HCT116 (cell line): ENCODE data around the gene RSAD2. TPM values are rescaled to one million over a fixed set of nuclear protein-coding genes. Genes with fewer than 3 reads are reported as not detected.

ENCODE experiments used
- ATAC-seq: fragments of 200-7000 bp; cut with Tn5 transposase; 2 replicates; pipeline ENCODE4 v1.9.1; 2020; ENCODE audit warnings: mild to moderate bottlenecking, moderate library complexity
- BruUV-seq: library from RNA; stranded (reverse); fragments of 400-500 nt; replicated peaks from 2 replicates; lab custom pipeline; 2021; lab: Mats Ljungman, UMichigan
- CTCF ChIA-PET: fragments of 300-600 bp; sonication (Branson Sonifier 250); formaldehyde crosslinking; loops from one replicate; lab custom pipeline; 2021; ENCODE audit warnings: antibody characterized with exemption; lab: Charles Lee
- POLR2A ChIA-PET: fragments of 300-600, 350-600 bp; sonication (Branson Sonifier 250); formaldehyde crosslinking; loops from one replicate; lab custom pipeline; 2021; ENCODE audit warnings: antibody characterized with exemption; lab: Charles Lee
- RAD21 ChIA-PET, 2 experiments: fragments of 300-600 bp; sonication (Branson Sonifier 250); formaldehyde crosslinking; loops; one replicate each; lab custom pipeline; 2023; ENCODE audit warnings: low total read pairs in 2 of 2; ENCODE audit not compliant: uncharacterized antibody in 2 of 2, unreplicated experiment in 2 of 2, low non-redundant PET in 1 of 2; lab: Charles Lee
- DNase-seq: peaks from one replicate; pipeline ENCODE4 v3.0.0-alpha.2; 2010; ENCODE audit warnings: low read depth, low spot score
- H2AFZ ChIP-seq: fragments of 200-600 bp; shearing (Covaris generic), sonication (generic); 2 replicates; pipeline ENCODE4 v1.6.1; 2017; ENCODE audit warnings: low read depth, mixed run types, mixed read lengths, antibody characterized with exemption, low read length; ENCODE audit not compliant: poor library complexity, severe bottlenecking
- H3K27ac ChIP-seq: 2 replicates; pipeline ENCODE4 v1.5.1; 2012; ENCODE audit warnings: low read depth, low read length
- H3K27me3 ChIP-seq: fragments of 200-600 bp; sonication (generic); 2 replicates; pipeline ENCODE4 v1.6.1; 2016; ENCODE audit warnings: mixed run types, low read length, mixed read lengths; ENCODE audit not compliant: insufficient read depth
- H3K36me3 ChIP-seq, 2 experiments: fragments of 200-500 bp in 1 of 2; fragments of 200-600 bp in 1 of 2; sonication (Bioruptor generic) in 1 of 2; sonication (generic) in 1 of 2; 2 replicates each; pipeline versions ENCODE4 v1.5.1 to v1.6.1; 2014 to 2016; ENCODE audit warnings: low read length in 2 of 2, inconsistent platforms in 1 of 2, mixed read lengths in 1 of 2, mixed run types in 1 of 2; ENCODE audit not compliant: insufficient read depth in 2 of 2, control insufficient read depth in 1 of 2
- H3K4me1 ChIP-seq, 2 experiments: fragments of 200-600 bp in 1 of 2; sonication (generic) in 1 of 2; 2 replicates each; pipeline versions ENCODE4 v1.5.1 to v1.6.1; 2012 to 2017; ENCODE audit warnings: low read length in 2 of 2, inconsistent platforms in 1 of 2, mild to moderate bottlenecking in 1 of 2, mixed read lengths in 1 of 2, mixed run types in 1 of 2, moderate library complexity in 1 of 2; ENCODE audit not compliant: insufficient read depth in 2 of 2, control insufficient read depth in 1 of 2
- H3K4me2 ChIP-seq: fragments of 200-600 bp; sonication (generic); 2 replicates; pipeline ENCODE4 v1.6.1; 2017; ENCODE audit warnings: mixed run types, low read length, mixed read lengths
- H3K4me3 ChIP-seq, 2 experiments: fragments of 200-600 bp in 1 of 2; sonication (generic) in 1 of 2; replicated peaks in 1 of 2; 2 replicates each; pipeline ENCODE4 v1.5.1; 2011 to 2016; ENCODE audit warnings: low read length in 2 of 2, control low read depth in 1 of 2, low read depth in 1 of 2, mild to moderate bottlenecking in 1 of 2, mixed read lengths in 1 of 2, mixed run types in 1 of 2
- H3K79me2 ChIP-seq: fragments of 200-600 bp; sonication (generic); 2 replicates; pipeline ENCODE4 v1.6.1; 2017; ENCODE audit warnings: mild to moderate bottlenecking, mixed run types, low read length, moderate library complexity, mixed read lengths; ENCODE audit not compliant: insufficient read depth
- H3K9ac ChIP-seq: fragments of 200-600 bp; sonication (generic); 2 replicates; pipeline ENCODE4 v1.6.1; 2016; ENCODE audit warnings: low read length, mixed read lengths
- H3K9me2 ChIP-seq: fragments of 200-600 bp; sonication (generic), shearing (Covaris generic); 2 replicates; pipeline ENCODE4 v1.6.1; 2017; ENCODE audit warnings: mixed run types, mild to moderate bottlenecking, moderate library complexity; ENCODE audit not compliant: insufficient read depth
- H3K9me3 ChIP-seq, 2 experiments: fragments of 200-500 bp in 1 of 2; fragments of 200-600 bp in 1 of 2; sonication (Bioruptor generic) in 1 of 2; sonication (generic) in 1 of 2; 2 replicates each; pipeline ENCODE4 v1.6.1; 2014 to 2017; ENCODE audit warnings: low read length in 2 of 2, mixed read lengths in 2 of 2, inconsistent platforms in 1 of 2, low read depth in 1 of 2, mild to moderate bottlenecking in 1 of 2, mixed run types in 1 of 2, moderate library complexity in 1 of 2; ENCODE audit not compliant: control insufficient read depth in 1 of 2, insufficient read depth in 1 of 2
- H4K20me1 ChIP-seq: fragments of 200-600 bp; sonication (generic), shearing (Covaris generic); 2 replicates; pipeline ENCODE4 v1.6.1; 2017; ENCODE audit warnings: mixed run types, mild to moderate bottlenecking, moderate library complexity; ENCODE audit not compliant: insufficient read depth
- ATF3 ChIP-seq: IDR thresholded peaks from 2 replicates; pipeline ENCODE4 v1.6.1; 2012
- CEBPB ChIP-seq: IDR thresholded peaks from 2 replicates; pipeline ENCODE4 v1.6.1; 2012; ENCODE audit warnings: low read depth
- EGR1 ChIP-seq: IDR thresholded peaks from 2 replicates; pipeline ENCODE4 v1.6.1; 2012; ENCODE audit warnings: low read depth
- ELF1 ChIP-seq: IDR thresholded peaks from 2 replicates; pipeline ENCODE4 v1.6.1; 2012; ENCODE audit warnings: low read depth, borderline replicate concordance
- EZH2 ChIP-seq: fragments of 200-600 bp; sonication (generic); IDR thresholded peaks from 2 replicates; pipeline ENCODE4 v1.6.1; 2017; ENCODE audit warnings: antibody characterized with exemption, mixed run types
- MAX ChIP-seq: IDR thresholded peaks from 2 replicates; pipeline ENCODE4 v1.6.1; 2012
- POLR2A ChIP-seq: IDR thresholded peaks from 2 replicates; pipeline ENCODE4 v1.7.0; 2011; ENCODE audit warnings: borderline replicate concordance; ENCODE audit not compliant: insufficient read depth, insufficient read length; ENCODE audit errors: extremely low read depth
- POLR2AphosphoS5 ChIP-seq: IDR thresholded peaks from 2 replicates; pipeline ENCODE4 v1.6.1; 2011; ENCODE audit warnings: mild to moderate bottlenecking, low read depth, low read length, moderate library complexity
- RAD21 ChIP-seq: IDR thresholded peaks from 2 replicates; pipeline ENCODE4 v1.6.1; 2012; ENCODE audit warnings: low read depth, mild to moderate bottlenecking
- REST ChIP-seq: IDR thresholded peaks from 2 replicates; pipeline ENCODE4 v1.6.1; 2012; ENCODE audit warnings: low read depth
- SIN3A ChIP-seq: IDR thresholded peaks from 2 replicates; pipeline ENCODE4 v1.6.1; 2012; ENCODE audit warnings: low read depth
- SP1 ChIP-seq: IDR thresholded peaks from 2 replicates; pipeline ENCODE4 v1.6.1; 2012; ENCODE audit warnings: low read depth
- SRF ChIP-seq: IDR thresholded peaks from 2 replicates; pipeline ENCODE4 v1.6.1; 2012; ENCODE audit warnings: low read depth
- YY1 ChIP-seq: IDR thresholded peaks from 2 replicates; pipeline ENCODE4 v1.6.1; 2011; ENCODE audit warnings: low read length, low read depth, moderate library complexity, mild to moderate bottlenecking; ENCODE audit not compliant: insufficient replicate concordance; ENCODE audit errors: extremely low read depth
- ZBTB33 ChIP-seq: IDR thresholded peaks from 2 replicates; pipeline ENCODE4 v1.6.1; 2011; ENCODE audit warnings: mild to moderate bottlenecking, low read length, moderate library complexity; ENCODE audit not compliant: insufficient replicate concordance; ENCODE audit errors: extremely low read depth
- intact Hi-C: fragments of 100-400 bp; cut with micrococcal nuclease; formaldehyde crosslinking; loops from 2 replicates; pipeline ENCODE4 v1.10.0; 2022
- total RNA-seq: library from RNA; stranded (reverse); gene quantifications from one replicate; pipeline ENCODE4 v1.2.1, GENCODE V29; 2021; ENCODE audit not compliant: unreplicated experiment

Gene RSAD2
- total RNA-seq, 1 experiment from 2014 or later = not detected

GRCh38 chr2:6876309-6876708 is 1.3 kb upstream of the RSAD2 start:
- CTCF ChIA-PET = no interaction called here

More at GRCh38 chr2:6876309-6876708, 1.3 kb upstream of the RSAD2 start:
- no peaks in the 10 kb centered on the region for H3K9me3 ChIP-seq
- ChIA-PET RAD21 (no interaction called here), POLR2A (no interaction called here)
- peaks cover 0 to 10% of the 10 kb centered on the region in 2 experiments; a peak in 1 of 4 replicates for H3K4me1 ChIP-seq
- TF ChIP-seq REST (no peak), SP1 (no peak), POLR2AphosphoS5 (no peak), ZBTB33 (no peak), EGR1 (no peak), CEBPB (no peak), ELF1 (no peak), EZH2 (no peak), SIN3A (no peak), YY1 (no peak), POLR2A (no peak), MAX (no peak), ATF3 (no peak), RAD21 (no peak), SRF (no peak)
- intact Hi-C loops = no loop called here
- no peak overlapping the region for H3K4me3 ChIP-seq
- no peak overlapping the region for H3K9ac ChIP-seq
- H3K79me2 ChIP-seq = no peaks in the 10 kb centered on the region
- peaks cover 13% of the 10 kb centered on the region; the same call in 1 of the 2 replicates for H3K27me3 ChIP-seq
- H3K4me2 ChIP-seq = no peak overlapping the region
- H4K20me1 ChIP-seq = no peaks in the 10 kb centered on the region
- DNase-seq (no peak), ATAC-seq (no peak)
- no peaks in the 10 kb centered on the region for H3K9me2 ChIP-seq
- BruUV-seq = no TSS peak
- H2AFZ ChIP-seq = no peak overlapping the region
- no peak overlapping the region for H3K27ac ChIP-seq
- H3K36me3 ChIP-seq = no peaks in the 10 kb centered on the region
